ENCODE results near the gene NUP58.

NUP58 gene

DNA sequence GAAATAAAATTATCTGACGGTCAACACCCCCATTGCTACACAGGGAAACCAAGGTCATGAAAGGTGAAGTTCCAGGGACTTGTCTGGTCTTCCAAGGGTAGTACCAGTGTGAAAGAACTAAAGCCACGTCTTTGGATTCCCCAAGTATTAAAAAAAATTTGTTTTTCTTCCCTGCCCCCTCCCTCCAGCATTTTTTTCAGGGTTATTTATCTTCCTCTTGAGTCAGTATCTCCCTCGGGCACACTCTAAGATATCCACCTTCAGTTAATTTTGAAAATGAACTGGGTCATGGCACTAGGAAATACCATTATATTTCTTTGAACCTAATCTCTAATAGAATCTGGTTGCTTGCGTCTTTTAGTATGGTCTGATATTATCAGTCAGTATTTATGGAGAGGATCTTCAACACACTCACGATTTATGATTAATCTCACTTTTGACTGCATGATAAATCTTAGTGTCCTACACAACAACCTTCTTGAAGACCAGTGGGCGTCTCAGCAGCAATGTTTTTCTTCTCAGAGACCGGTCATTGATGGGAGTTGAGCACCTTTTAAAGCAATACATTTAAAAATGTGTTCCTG lies 79.4 kb downstream of the NUP58 start:
- Mint-ChIP-seq H3K27me3 (peaks cover 65% of the 10 kb centered on the region), H3K27ac (no peak overlapping the region), H3K4me3 (no peak overlapping the region), H3K4me1 (peaks cover under 1% of the 10 kb centered on the region), H3K9me3 (no peaks in the 10 kb centered on the region)
- DNase-seq: no peak
- ATAC-seq: no peak

DNA sequence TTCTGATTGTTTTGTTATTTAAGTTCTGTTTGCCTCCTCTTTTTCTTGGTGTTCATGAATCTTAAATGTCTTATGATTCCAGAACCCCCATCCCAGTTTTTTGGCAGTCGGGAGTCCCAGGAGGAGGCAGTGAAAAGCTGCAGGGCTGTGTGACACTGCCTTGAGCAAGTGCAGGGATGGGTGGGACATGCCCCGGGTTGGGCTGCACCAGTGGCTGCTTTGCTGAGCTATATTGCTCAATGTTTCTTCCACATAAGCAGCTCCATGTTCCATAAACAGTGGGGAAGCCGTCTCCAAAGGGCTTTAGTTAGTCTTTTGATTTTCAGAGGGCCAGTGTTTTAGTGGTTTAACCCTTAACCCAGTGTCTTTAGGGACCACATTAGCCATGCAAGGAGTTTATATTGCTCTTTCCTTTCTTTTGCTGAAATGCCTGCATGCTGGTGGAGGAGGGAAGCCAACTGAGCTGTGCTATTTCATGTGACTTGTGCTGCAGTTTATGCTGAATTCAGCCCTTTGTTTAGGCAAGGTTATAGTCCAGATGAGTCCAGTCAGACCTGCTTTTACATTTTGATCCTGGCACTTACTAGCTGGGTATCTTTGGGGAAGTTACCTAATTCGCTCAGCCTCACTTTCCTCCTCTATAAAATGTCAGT lies 83.5 kb downstream of the NUP58 start:
- H3K27me3 Mint-ChIP-seq: peaks cover 66% of the 10 kb centered on the region
- DNase-seq (no peak), ATAC-seq (no peak)
- H3K4me1 Mint-ChIP-seq: no peaks in the 10 kb centered on the region
- no peak overlapping the region for H3K27ac Mint-ChIP-seq
- H3K9me3 Mint-ChIP-seq: no peaks in the 10 kb centered on the region
- no peak overlapping the region for H3K4me3 Mint-ChIP-seq

DNA sequence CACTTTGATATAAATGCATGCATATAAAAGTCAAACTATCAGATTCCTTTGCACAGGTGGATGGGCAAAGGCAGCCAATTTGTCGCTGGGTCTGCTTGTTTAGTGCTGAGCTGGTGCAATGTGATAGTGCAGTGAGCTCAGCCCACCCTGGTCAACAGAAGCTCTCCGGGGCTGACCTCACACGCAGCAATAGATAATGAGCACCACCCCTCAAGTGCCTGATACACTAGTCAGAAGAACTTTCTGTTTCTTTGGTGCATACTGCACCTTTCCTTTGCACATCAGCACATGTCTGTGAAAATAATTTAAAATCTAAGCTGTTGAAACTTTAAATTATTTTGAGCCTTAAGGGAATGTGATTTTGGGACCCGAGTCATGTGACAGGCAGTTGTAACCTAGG lies 90.5 kb downstream of the NUP58 start:
- no peaks in the 10 kb centered on the region for H3K4me1 Mint-ChIP-seq
- no peak overlapping the region for H3K27ac Mint-ChIP-seq
- peaks cover 26% of the 10 kb centered on the region for H3K27me3 Mint-ChIP-seq
- H3K9me3 Mint-ChIP-seq: no peaks in the 10 kb centered on the region
- DNase-seq (no peak), ATAC-seq (no peak)
- H3K4me3 Mint-ChIP-seq: no peak overlapping the region
